Spleen (tissue), 11 donors: ENCODE measurements around the gene CDK11B. TPM values are rescaled to one million over a fixed set of nuclear protein-coding genes. Genes with fewer than 3 reads are reported as not detected.

Source experiments
- DNase-seq: peaks from one replicate; pipeline ENCODE4 v3.0.0-alpha.2; 2020
- H3K27ac ChIP-seq, 8 donors: fragments of 200-600 bp; sonication (generic) in 7 of 8; 1 replicate in 4 of 8; 2 replicates in 4 of 8; pipeline versions ENCODE4 v1.5.0 to v1.8.0; 2016 to 2021; ENCODE audit warnings: inconsistent platforms in 4 of 8, mild to moderate bottlenecking in 4 of 8, moderate library complexity in 1 of 8
- H3K27me3 ChIP-seq, 7 donors: fragments of 200-600 bp; sonication (generic) in 6 of 7; replicated peaks in 1 of 7; 1 replicate in 4 of 7; 2 replicates in 3 of 7; pipeline versions ENCODE4 v1.5.0 to v1.8.0; 2016 to 2021; ENCODE audit warnings: inconsistent platforms in 3 of 7, mild to moderate bottlenecking in 1 of 7
- H3K36me3 ChIP-seq, 6 donors: fragments of 200-600 bp; sonication (generic) in 5 of 6; 1 replicate in 4 of 6; 2 replicates in 2 of 6; pipeline versions ENCODE4 v1.5.0 to v1.8.0; 2016 to 2021; ENCODE audit warnings: inconsistent platforms in 2 of 6
- H3K4me1 ChIP-seq, 6 donors: fragments of 200-600 bp; sonication (generic) in 5 of 6; 1 replicate in 3 of 6; 2 replicates in 3 of 6; pipeline versions ENCODE4 v1.5.0 to v1.8.0; 2016 to 2021; ENCODE audit warnings: inconsistent platforms in 3 of 6
- H3K4me3 ChIP-seq, 8 donors: fragments of 200-600 bp; sonication (generic) in 7 of 8; 1 replicate in 4 of 8; 2 replicates in 4 of 8; pipeline versions ENCODE4 v1.5.0 to v1.8.0; 2016 to 2021; ENCODE audit warnings: inconsistent platforms in 4 of 8, mild to moderate bottlenecking in 4 of 8, moderate library complexity in 2 of 8
- H3K9me3 ChIP-seq, 8 donors: fragments of 200-600 bp; sonication (generic) in 7 of 8; 1 replicate in 4 of 8; 2 replicates in 4 of 8; pipeline versions ENCODE4 v1.5.0 to v1.8.0; 2016 to 2021; ENCODE audit warnings: inconsistent platforms in 4 of 8
- CTCF ChIP-seq, 11 experiments: fragments of 200-600 bp in 7 of 11; fragments of 450-650 bp in 4 of 11; sonication (generic) in 4 of 11; IDR thresholded peaks in 8 of 11; conservative IDR thresholded peaks in 3 of 11; 1 replicate in 7 of 11; 2 replicates in 4 of 11; pipeline versions ENCODE4 v1.4.0 to v1.8.0; 2016 to 2021; ENCODE audit warnings: antibody characterized with exemption in 11 of 11, inconsistent platforms in 4 of 11, mild to moderate bottlenecking in 1 of 11
- POLR2A ChIP-seq, 3 donors: fragments of 450-650 bp; IDR thresholded peaks; one replicate each; pipeline ENCODE4 v1.5.1; 2017; ENCODE audit warnings: antibody characterized with exemption in 3 of 3, mild to moderate bottlenecking in 1 of 3
- POLR2AphosphoS5 ChIP-seq, 3 donors: sonication (generic); formaldehyde crosslinking; IDR thresholded peaks; one replicate each; pipeline ENCODE4 v1.5.1; 2017; ENCODE audit warnings: antibody characterized with exemption in 3 of 3
- WGBS, 5 donors: extraction: QIAGEN DNeasy Blood & Tissue Kit in 3 of 5; methylation state at CpG; one replicate each; pipeline versions ENCODE4 v1.1.5 to v1.1.7; 2013 to 2018; 5-methylcytosine and 5-hydroxymethylcytosine counted together
- intact Hi-C: fragments of 100-400 bp; cut with DNase I; formaldehyde crosslinking; loops from one replicate; pipeline ENCODE4 v1.15.0; 2023; ENCODE audit warnings: low total_unique reads
- polyA plus RNA-seq, 3 donors: library from polyadenylated mRNA; stranded (reverse); fragments of 200-250 nt; gene quantifications; one replicate each; pipeline ENCODE4 v1.2.1, GENCODE V29; 2013
- total RNA-seq, 7 donors: library from RNA; depleted of rRNA in 3 of 7; stranded (reverse); fragments of >200 nt in 3 of 7; fragmentation: NEBNext Ultra II Directional in 4 of 7; extraction: Animal tissue kit (Norgen Biotek cat#: 25700) in 4 of 7; gene quantifications; one replicate each; pipeline versions ENCODE4 v1.1.0 to v1.2.1, GENCODE V29; 2016 to 2021
- donor health status: healthy with polysubstance abuse.
- donor health status: DM: no; HTN: no; CAD: no; lungs with moderate emphysema.
- donor health status: DM: no; HTN: no; CAD: no.
- donor health status: Bipolar disorder and iron deficiency.
- donor health status: healthy.
- donor health status: DM: no; HTN: no; CAD: no.
- donor health status: DM: yes; HTN: yes; CAD: no.

CDK11B gene
- total and polyA plus RNA-seq, 10 donors = 19.4 to 38.2 (median 29.2) TPM

DNA sequence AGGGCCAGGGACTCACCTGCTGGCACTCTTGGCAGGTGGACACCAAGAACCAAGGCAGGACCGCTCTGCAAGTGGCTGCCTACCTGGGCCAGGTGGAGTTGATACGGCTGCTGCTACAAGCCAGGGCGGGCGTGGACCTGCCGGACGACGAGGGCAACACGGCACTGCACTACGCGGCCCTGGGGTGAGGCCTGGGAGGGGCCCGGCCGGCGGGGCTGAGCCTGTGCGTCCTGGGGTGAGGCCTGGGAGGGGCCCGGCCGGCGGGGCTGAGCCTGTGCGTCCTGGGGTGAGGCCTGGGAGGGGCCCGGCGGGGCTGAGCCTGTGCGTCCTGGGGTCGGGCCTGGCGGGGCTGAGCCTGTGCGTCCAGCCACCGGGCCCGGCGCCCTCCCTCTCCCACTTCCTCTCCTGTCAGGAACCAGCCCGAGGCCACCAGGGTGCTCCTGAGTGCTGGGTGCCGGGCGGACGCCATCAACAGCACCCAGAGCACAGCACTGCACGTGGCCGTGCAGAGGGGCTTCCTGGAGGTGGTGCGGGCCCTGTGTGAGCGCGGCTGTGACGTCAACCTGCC is 31.5 kb downstream of the CDK11B start:
- 76 to 91% (median 83%) methylated on average over 10 to 37 of the region's 37 CpGs for WGBS, 5 donors

GRCh38 chr1:1626207-1627141 is 32.3 kb downstream of the CDK11B start:
- Histone ChIP-seq H3K4me3 (no peak overlapping the region), H3K27me3 (peaks cover 0 to 35% (median 13%) of the 10 kb centered on the region in 7 donors), H3K36me3 (peaks cover 0 to 62% (median 7%) of the 10 kb centered on the region in 6 donors), H3K27ac (no peak overlapping the region), H3K9me3 (no peaks in the 10 kb centered on the region), H3K4me1 (peaks cover 0 to 37% (median 20%) of the 10 kb centered on the region in 6 donors)
- WGBS, 5 donors = 92 to 97% (median 94%) methylated on average over 38 to 48 of the region's 48 CpGs
- peak; percentile 76 for DNase-seq
- intact Hi-C loops = no loop called here
- TF ChIP-seq POLR2A (IDR thresholded peaks at IDR 0.05) (no peak), CTCF (IDR thresholded peaks at IDR 0.05 in 8 of 11, conservative IDR thresholded peaks at IDR 0.05 in 3 of 11) (no peak), POLR2AphosphoS5 (IDR thresholded peaks at IDR 0.05) (no peak)

More for the DNA sequence above, 31.5 kb downstream of the CDK11B start:
- Histone ChIP-seq H3K4me1 (peaks cover 0 to 46% (median 28%) of the 10 kb centered on the region in 6 donors), H3K4me3 (no peak overlapping the region), H3K9me3 (no peaks in the 10 kb centered on the region), H3K27me3 (peaks cover 3 to 44% (median 22%) of the 10 kb centered on the region in 7 donors), H3K36me3 (peaks cover 0 to 62% (median 7%) of the 10 kb centered on the region in 6 donors), H3K27ac (no peak overlapping the region)
- intact Hi-C loops = no loop called here
- DNase-seq = peak; percentile 76
- TF ChIP-seq CTCF (IDR thresholded peaks at IDR 0.05 in 8 of 11, conservative IDR thresholded peaks at IDR 0.05 in 3 of 11) = no peak
- TF ChIP-seq POLR2AphosphoS5 (IDR thresholded peaks at IDR 0.05) = peak in 1 of 3 donors; percentile 5
- TF ChIP-seq POLR2A (IDR thresholded peaks at IDR 0.05) = no peak

- Histone ChIP-seq H3K4me3 (no peak overlapping the region), H3K4me1 (peaks cover 0 to 31% (median 15%) of the 10 kb centered on the region in 6 donors), H3K27me3 (peaks cover 0 to 28% (median 7%) of the 10 kb centered on the region in 7 donors), H3K27ac (no peak overlapping the region), H3K9me3 (no peaks in the 10 kb centered on the region), H3K36me3 (peaks cover 0 to 62% (median 7%) of the 10 kb centered on the region in 6 donors)
- WGBS, 5 donors = 91 to 98% (median 92%) methylated on average over 8 of the region's 8 CpGs
- no peak for TF ChIP-seq POLR2AphosphoS5 (IDR thresholded peaks at IDR 0.05)
- no peak for TF ChIP-seq CTCF (IDR thresholded peaks at IDR 0.05 in 8 of 11, conservative IDR thresholded peaks at IDR 0.05 in 3 of 11)
- TF ChIP-seq POLR2A (IDR thresholded peaks at IDR 0.05) = no peak
- DNase-seq = no peak
- intact Hi-C loops = no loop called here
Observed at GRCh38 chr1:1625824-1626206, 33.0 kb downstream of the CDK11B start.

DNA sequence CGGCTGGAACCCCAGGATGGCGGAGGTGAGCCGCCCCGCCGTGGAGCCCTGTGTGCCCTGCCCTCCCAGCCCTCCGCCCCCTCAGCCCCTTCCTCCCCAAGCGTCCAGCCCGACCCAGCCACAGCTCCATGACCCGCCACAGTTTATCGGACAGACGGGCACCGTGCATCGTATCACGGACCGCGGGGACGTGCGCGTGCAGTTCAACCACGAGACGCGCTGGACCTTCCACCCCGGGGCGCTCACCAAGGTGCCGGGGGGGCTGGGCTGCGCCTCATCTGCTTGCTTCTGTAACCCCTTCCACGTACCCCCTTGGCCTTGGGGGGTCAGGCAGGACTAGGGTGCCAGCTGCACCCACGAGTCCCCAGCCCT is 33.4 kb downstream of the CDK11B start:
- no peak overlapping the region for H3K4me3 ChIP-seq
- H3K36me3 ChIP-seq = peaks cover 0 to 62% (median 7%) of the 10 kb centered on the region in 6 donors
- TF ChIP-seq POLR2A (IDR thresholded peaks at IDR 0.05) (no peak), POLR2AphosphoS5 (IDR thresholded peaks at IDR 0.05) (peak in 2 of 3 donors; percentile 7 to 11), CTCF (IDR thresholded peaks at IDR 0.05 in 8 of 11, conservative IDR thresholded peaks at IDR 0.05 in 3 of 11) (no peak)
- H3K4me1 ChIP-seq = peaks cover 0 to 26% (median 11%) of the 10 kb centered on the region in 6 donors
- no peaks in the 10 kb centered on the region for H3K9me3 ChIP-seq
- peak; percentile 75 for DNase-seq
- peaks cover 0 to 24% (median 2%) of the 10 kb centered on the region in 7 donors for H3K27me3 ChIP-seq
- no peak overlapping the region for H3K27ac ChIP-seq
- intact Hi-C loops = no loop called here
- WGBS, 5 donors = 87 to 94% (median 91%) methylated on average over 20 to 28 of the region's 28 CpGs
